HCT116 (cell line): ENCODE results near the gene CAPRIN1. TPM values are rescaled to one million over a fixed set of nuclear protein-coding genes. Genes with fewer than 3 reads are reported as not detected.

Experiments used
- ATAC-seq: fragments of 200-7000 bp; cut with Tn5 transposase; 2 replicates; pipeline ENCODE4 v1.9.1; 2020; ENCODE audit warnings: mild to moderate bottlenecking, moderate library complexity
- BruUV-seq: library from RNA; stranded (reverse); fragments of 400-500 nt; replicated peaks from 2 replicates; lab custom pipeline; 2021; lab: Mats Ljungman, UMichigan
- CTCF ChIA-PET: fragments of 300-600 bp; sonication (Branson Sonifier 250); formaldehyde crosslinking; loops from one replicate; lab custom pipeline; 2021; ENCODE audit warnings: antibody characterized with exemption; lab: Charles Lee
- POLR2A ChIA-PET: fragments of 300-600, 350-600 bp; sonication (Branson Sonifier 250); formaldehyde crosslinking; loops from one replicate; lab custom pipeline; 2021; ENCODE audit warnings: antibody characterized with exemption; lab: Charles Lee
- RAD21 ChIA-PET, 2 experiments: fragments of 300-600 bp; sonication (Branson Sonifier 250); formaldehyde crosslinking; loops; one replicate each; lab custom pipeline; 2023; ENCODE audit warnings: low total read pairs in 2 of 2; ENCODE audit not compliant: uncharacterized antibody in 2 of 2, unreplicated experiment in 2 of 2, low non-redundant PET in 1 of 2; lab: Charles Lee
- DNase-seq: peaks from one replicate; pipeline ENCODE4 v3.0.0-alpha.2; 2010; ENCODE audit warnings: low read depth, low spot score
- H2AFZ ChIP-seq: fragments of 200-600 bp; shearing (Covaris generic), sonication (generic); 2 replicates; pipeline ENCODE4 v1.6.1; 2017; ENCODE audit warnings: low read depth, mixed run types, mixed read lengths, antibody characterized with exemption, low read length; ENCODE audit not compliant: poor library complexity, severe bottlenecking
- H3K27ac ChIP-seq: 2 replicates; pipeline ENCODE4 v1.5.1; 2012; ENCODE audit warnings: low read depth, low read length
- H3K27me3 ChIP-seq: fragments of 200-600 bp; sonication (generic); 2 replicates; pipeline ENCODE4 v1.6.1; 2016; ENCODE audit warnings: mixed run types, low read length, mixed read lengths; ENCODE audit not compliant: insufficient read depth
- H3K36me3 ChIP-seq, 2 experiments: fragments of 200-500 bp in 1 of 2; fragments of 200-600 bp in 1 of 2; sonication (Bioruptor generic) in 1 of 2; sonication (generic) in 1 of 2; 2 replicates each; pipeline versions ENCODE4 v1.5.1 to v1.6.1; 2014 to 2016; ENCODE audit warnings: low read length in 2 of 2, inconsistent platforms in 1 of 2, mixed read lengths in 1 of 2, mixed run types in 1 of 2; ENCODE audit not compliant: insufficient read depth in 2 of 2, control insufficient read depth in 1 of 2
- H3K4me1 ChIP-seq, 2 experiments: fragments of 200-600 bp in 1 of 2; sonication (generic) in 1 of 2; 2 replicates each; pipeline versions ENCODE4 v1.5.1 to v1.6.1; 2012 to 2017; ENCODE audit warnings: low read length in 2 of 2, inconsistent platforms in 1 of 2, mild to moderate bottlenecking in 1 of 2, mixed read lengths in 1 of 2, mixed run types in 1 of 2, moderate library complexity in 1 of 2; ENCODE audit not compliant: insufficient read depth in 2 of 2, control insufficient read depth in 1 of 2
- H3K4me2 ChIP-seq: fragments of 200-600 bp; sonication (generic); 2 replicates; pipeline ENCODE4 v1.6.1; 2017; ENCODE audit warnings: mixed run types, low read length, mixed read lengths
- H3K4me3 ChIP-seq, 2 experiments: fragments of 200-600 bp in 1 of 2; sonication (generic) in 1 of 2; replicated peaks in 1 of 2; 2 replicates each; pipeline ENCODE4 v1.5.1; 2011 to 2016; ENCODE audit warnings: low read length in 2 of 2, control low read depth in 1 of 2, low read depth in 1 of 2, mild to moderate bottlenecking in 1 of 2, mixed read lengths in 1 of 2, mixed run types in 1 of 2
- H3K79me2 ChIP-seq: fragments of 200-600 bp; sonication (generic); 2 replicates; pipeline ENCODE4 v1.6.1; 2017; ENCODE audit warnings: mild to moderate bottlenecking, mixed run types, low read length, moderate library complexity, mixed read lengths; ENCODE audit not compliant: insufficient read depth
- H3K9ac ChIP-seq: fragments of 200-600 bp; sonication (generic); 2 replicates; pipeline ENCODE4 v1.6.1; 2016; ENCODE audit warnings: low read length, mixed read lengths
- H3K9me2 ChIP-seq: fragments of 200-600 bp; sonication (generic), shearing (Covaris generic); 2 replicates; pipeline ENCODE4 v1.6.1; 2017; ENCODE audit warnings: mixed run types, mild to moderate bottlenecking, moderate library complexity; ENCODE audit not compliant: insufficient read depth
- H3K9me3 ChIP-seq, 2 experiments: fragments of 200-500 bp in 1 of 2; fragments of 200-600 bp in 1 of 2; sonication (Bioruptor generic) in 1 of 2; sonication (generic) in 1 of 2; 2 replicates each; pipeline ENCODE4 v1.6.1; 2014 to 2017; ENCODE audit warnings: low read length in 2 of 2, mixed read lengths in 2 of 2, inconsistent platforms in 1 of 2, low read depth in 1 of 2, mild to moderate bottlenecking in 1 of 2, mixed run types in 1 of 2, moderate library complexity in 1 of 2; ENCODE audit not compliant: control insufficient read depth in 1 of 2, insufficient read depth in 1 of 2
- H4K20me1 ChIP-seq: fragments of 200-600 bp; sonication (generic), shearing (Covaris generic); 2 replicates; pipeline ENCODE4 v1.6.1; 2017; ENCODE audit warnings: mixed run types, mild to moderate bottlenecking, moderate library complexity; ENCODE audit not compliant: insufficient read depth
- ATF3 ChIP-seq: IDR thresholded peaks from 2 replicates; pipeline ENCODE4 v1.6.1; 2012
- CEBPB ChIP-seq: IDR thresholded peaks from 2 replicates; pipeline ENCODE4 v1.6.1; 2012; ENCODE audit warnings: low read depth
- CTCF ChIP-seq, 3 experiments: fragments of 200-600 bp in 1 of 3; sonication (generic) in 1 of 3; IDR thresholded peaks in 2 of 3; conservative IDR thresholded peaks in 1 of 3; 2 replicates each; pipeline ENCODE4 v1.5.1; 2012 to 2017; ENCODE audit warnings: low read depth in 2 of 3, low read length in 2 of 3, antibody characterized with exemption in 1 of 3, borderline replicate concordance in 1 of 3, control low read depth in 1 of 3, mild to moderate bottlenecking in 1 of 3, mixed read lengths in 1 of 3, mixed run types in 1 of 3, moderate library complexity in 1 of 3; ENCODE audit not compliant: insufficient read depth in 1 of 3
- EGR1 ChIP-seq: IDR thresholded peaks from 2 replicates; pipeline ENCODE4 v1.6.1; 2012; ENCODE audit warnings: low read depth
- ELF1 ChIP-seq: IDR thresholded peaks from 2 replicates; pipeline ENCODE4 v1.6.1; 2012; ENCODE audit warnings: low read depth, borderline replicate concordance
- EZH2 ChIP-seq: fragments of 200-600 bp; sonication (generic); IDR thresholded peaks from 2 replicates; pipeline ENCODE4 v1.6.1; 2017; ENCODE audit warnings: antibody characterized with exemption, mixed run types
- EZH2phosphoT487 ChIP-seq: fragments of 200-600 bp; IDR thresholded peaks from 2 replicates; pipeline ENCODE4 v1.6.1; 2018; ENCODE audit warnings: antibody characterized with exemption, borderline replicate concordance
- JUND ChIP-seq: IDR thresholded peaks from 2 replicates; pipeline ENCODE4 v1.6.1; 2012
- RAD21 ChIP-seq: IDR thresholded peaks from 2 replicates; pipeline ENCODE4 v1.6.1; 2012; ENCODE audit warnings: low read depth, mild to moderate bottlenecking
- REST ChIP-seq: IDR thresholded peaks from 2 replicates; pipeline ENCODE4 v1.6.1; 2012; ENCODE audit warnings: low read depth
- SIN3A ChIP-seq: IDR thresholded peaks from 2 replicates; pipeline ENCODE4 v1.6.1; 2012; ENCODE audit warnings: low read depth
- SP1 ChIP-seq: IDR thresholded peaks from 2 replicates; pipeline ENCODE4 v1.6.1; 2012; ENCODE audit warnings: low read depth
- TCF7L2 ChIP-seq: IDR thresholded peaks from 2 replicates; pipeline ENCODE4 v1.7.0; 2011; ENCODE audit warnings: borderline replicate concordance, inconsistent platforms; ENCODE audit not compliant: insufficient read depth, insufficient read length; ENCODE audit errors: extremely low read depth
- YY1 ChIP-seq: IDR thresholded peaks from 2 replicates; pipeline ENCODE4 v1.6.1; 2011; ENCODE audit warnings: low read length, low read depth, moderate library complexity, mild to moderate bottlenecking; ENCODE audit not compliant: insufficient replicate concordance; ENCODE audit errors: extremely low read depth
- ZFX ChIP-seq: fragments of 450-650 bp; IDR thresholded peaks from 2 replicates; pipeline ENCODE4 v1.6.1; 2017
- ZNF274 ChIP-seq: fragments of 200-500 bp; sonication (Bioruptor generic); IDR thresholded peaks from 2 replicates; pipeline ENCODE4 v1.6.1; 2014; ENCODE audit warnings: mild to moderate bottlenecking, low read depth, low read length, inconsistent platforms
- intact Hi-C: fragments of 100-400 bp; cut with micrococcal nuclease; formaldehyde crosslinking; loops from 2 replicates; pipeline ENCODE4 v1.10.0; 2022
- total RNA-seq: library from RNA; stranded (reverse); gene quantifications from one replicate; pipeline ENCODE4 v1.2.1, GENCODE V29; 2021; ENCODE audit not compliant: unreplicated experiment
- TF ChIP-seq, protein P1 (sequence below): IDR thresholded peaks from 2 replicates; pipeline ENCODE4 v1.6.1; 2012

The CAPRIN1 gene
- total RNA-seq, 1 experiment from 2014 or later = 285 TPM

DNA sequence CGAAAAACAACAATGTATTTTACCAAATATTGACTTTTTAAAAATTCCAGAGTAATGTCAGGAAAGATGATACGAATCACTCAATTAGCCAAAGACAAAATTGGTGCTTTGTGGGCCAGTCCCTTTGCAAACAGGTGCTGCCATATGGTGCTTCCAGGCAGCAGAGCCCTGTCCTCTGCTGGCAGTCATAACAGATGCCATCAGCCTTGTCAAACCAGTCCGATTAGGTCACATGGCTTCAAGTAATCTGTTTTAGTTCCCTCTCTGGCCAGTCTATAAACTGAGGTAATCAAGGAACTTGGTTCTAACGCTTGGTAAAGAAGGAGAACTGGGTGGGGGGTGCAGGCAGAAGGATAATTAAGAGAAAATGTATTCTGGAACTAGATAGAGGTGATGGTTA lies 49.1 kb upstream of the CAPRIN1 start:
- RAD21 ChIA-PET = no interaction called here
- CTCF ChIA-PET = interaction anchor here (1.1 kb wide), 1 partner anchor 14 kb away, joined by 5 read pairs; no protein-coding TSS in a partner anchor
- H3K9me2 ChIP-seq = no peaks in the 10 kb centered on the region
- no peak for TF ChIP-seq ZFX
- TF ChIP-seq ATF3 = no peak
- TF ChIP-seq CEBPB = no peak
- no peak for TF ChIP-seq TCF7L2
- TF ChIP-seq, protein P1, sequence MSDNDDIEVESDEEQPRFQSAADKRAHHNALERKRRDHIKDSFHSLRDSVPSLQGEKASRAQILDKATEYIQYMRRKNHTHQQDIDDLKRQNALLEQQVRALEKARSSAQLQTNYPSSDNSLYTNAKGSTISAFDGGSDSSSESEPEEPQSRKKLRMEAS = no peak
- TF ChIP-seq EZH2 = no peak
- no peak for TF ChIP-seq EZH2phosphoT487
- TF ChIP-seq RAD21 = no peak
- no peak for TF ChIP-seq ELF1
- TF ChIP-seq CTCF (IDR thresholded peaks at IDR 0.05 in 2 of 3, conservative IDR thresholded peaks at IDR 0.05 in 1 of 3; ENCODE audit: borderline replicate concordance in 1 of 3, insufficient read depth in 1 of 3, low read depth in 2 of 3, low read length in 2 of 3) = no peak
- TF ChIP-seq SIN3A = no peak
- no peak for TF ChIP-seq ZNF274
- no peak for TF ChIP-seq YY1
- TF ChIP-seq SP1 = no peak
- TF ChIP-seq REST = no peak
- TF ChIP-seq JUND = no peak
- TF ChIP-seq EGR1 = no peak
- H3K27ac ChIP-seq = no peak overlapping the region
- no peak for ATAC-seq
- no peaks in the 10 kb centered on the region for H3K36me3 ChIP-seq
- intact Hi-C loops = no loop called here
- no peak for DNase-seq
- no peak overlapping the region for H2AFZ ChIP-seq
- peaks cover 7 to 18% of the 10 kb centered on the region in 2 experiments; a peak in 3 of 4 replicates for H3K4me1 ChIP-seq
- POLR2A ChIA-PET = no interaction called here
- H3K9me3 ChIP-seq = no peaks in the 10 kb centered on the region
- H3K27me3 ChIP-seq = no peaks in the 10 kb centered on the region
- no TSS peak for BruUV-seq
- H4K20me1 ChIP-seq = no peaks in the 10 kb centered on the region
- no peaks in the 10 kb centered on the region for H3K79me2 ChIP-seq
- no peak overlapping the region for H3K4me2 ChIP-seq
- no peak overlapping the region for H3K4me3 ChIP-seq
- H3K9ac ChIP-seq = no peak overlapping the region
